Panc1 (cell line): ENCODE data around the gene FOSB. TPM values are rescaled to one million over a fixed set of nuclear protein-coding genes. Genes with fewer than 3 reads are reported as not detected.

Experiments used
- ATAC-seq: fragments of 200-7000 bp; cut with Tn5 transposase; 2 replicates; pipeline ENCODE4 v1.9.1; 2020; ENCODE audit warnings: mild to moderate bottlenecking, moderate library complexity
- BruUV-seq: library from RNA; stranded (reverse); fragments of 400-500 nt; replicated peaks from 2 replicates; lab custom pipeline; 2021; lab: Mats Ljungman, UMichigan
- CTCF ChIA-PET: fragments of 300-600 bp; sonication (Branson Sonifier 250); formaldehyde crosslinking; loops from one replicate; lab custom pipeline; 2022; ENCODE audit warnings: antibody characterized with exemption; lab: Charles Lee
- POLR2A ChIA-PET: fragments of 300-600 bp; sonication (Branson Sonifier 250); formaldehyde crosslinking; loops from one replicate; lab custom pipeline; 2022; ENCODE audit warnings: antibody characterized with exemption; lab: Charles Lee
- DNase-seq: peaks from one replicate; pipeline ENCODE4 v3.0.0-alpha.2; 2010; ENCODE audit warnings: low read depth, low spot score
- H3K27ac ChIP-seq: 2 replicates; pipeline ENCODE4 v1.5.1; 2011; ENCODE audit warnings: mild to moderate bottlenecking, low read length, inconsistent platforms
- H3K27me3 ChIP-seq: fragments of 200-500 bp; sonication (Bioruptor generic); 2 replicates; pipeline ENCODE4 v1.6.0; 2014; ENCODE audit warnings: low read length, inconsistent platforms; ENCODE audit not compliant: control insufficient read depth, insufficient read depth
- H3K36me3 ChIP-seq: fragments of 200-500 bp; sonication (Bioruptor generic); 2 replicates; pipeline ENCODE4 v1.5.1; 2014; ENCODE audit warnings: inconsistent platforms, mild to moderate bottlenecking, low read length, moderate library complexity; ENCODE audit not compliant: control insufficient read depth, insufficient read depth
- H3K4me1 ChIP-seq: 2 replicates; pipeline ENCODE4 v1.5.1; 2011; ENCODE audit warnings: inconsistent platforms, mild to moderate bottlenecking, low read length, moderate library complexity; ENCODE audit not compliant: control insufficient read depth, insufficient read depth
- H3K4me3 ChIP-seq, 2 experiments: 2 replicates each; pipeline ENCODE4 v1.5.1; 2011 to 2012; ENCODE audit warnings: low read depth in 2 of 2, low read length in 2 of 2, mild to moderate bottlenecking in 2 of 2, inconsistent platforms in 1 of 2, moderate library complexity in 1 of 2
- H3K9me3 ChIP-seq: fragments of 200-500 bp; sonication (Bioruptor generic); 2 replicates; pipeline ENCODE4 v1.5.1; 2014; ENCODE audit warnings: low read depth, mild to moderate bottlenecking, inconsistent platforms, low read length, moderate library complexity; ENCODE audit not compliant: control insufficient read depth, insufficient read depth
- POLR2AphosphoS5 ChIP-seq: IDR thresholded peaks from 2 replicates; pipeline ENCODE4 v1.6.1; 2012; ENCODE audit warnings: mild to moderate bottlenecking, low read depth, low read length, moderate library complexity
- REST ChIP-seq, 2 experiments: IDR thresholded peaks; 2 replicates each; pipeline ENCODE4 v1.6.1; 2011 to 2012; ENCODE audit warnings: low read depth in 2 of 2, control low read depth in 1 of 2, low read length in 1 of 2, mild to moderate bottlenecking in 1 of 2, moderate library complexity in 1 of 2; ENCODE audit not compliant: insufficient read depth in 1 of 2
- SIN3A ChIP-seq: IDR thresholded peaks from 2 replicates; pipeline ENCODE4 v1.6.1; 2012; ENCODE audit warnings: low read depth, mild to moderate bottlenecking, low read length, moderate library complexity, borderline replicate concordance; ENCODE audit not compliant: insufficient read depth
- TCF7L2 ChIP-seq: IDR thresholded peaks from 2 replicates; pipeline ENCODE4 v1.6.1; 2011; ENCODE audit warnings: mild to moderate bottlenecking, low read depth, low read length, inconsistent platforms
- in situ Hi-C: cut with HindIII; loops from 2 replicates; pipeline ENCODE4 v1.10.0; 2016; ENCODE audit warnings: low sequenced_read_pairs, low pct_unique_long_range_greater_than_20kb
- intact Hi-C: fragments of 100-400 bp; cut with micrococcal nuclease; formaldehyde crosslinking; loops from one replicate; pipeline ENCODE4 v1.10.0; 2022; ENCODE audit not compliant: unreplicated experiment
- microRNA-seq: library from miRNA; unstranded; fragments of <30 nt; microRNA quantifications from one replicate; pipeline ENCODE4 v1.1.0, GENCODE V29; 2020; ENCODE audit not compliant: unreplicated experiment
- total RNA-seq: library from RNA; stranded (reverse); gene quantifications from one replicate; pipeline ENCODE4 v1.2.1, GENCODE V29; 2021; ENCODE audit not compliant: unreplicated experiment
- TF ChIP-seq, protein P1 (sequence below): fragments of 450-650 bp; IDR thresholded peaks from 2 replicates; pipeline ENCODE4 v1.5.1; 2017; ENCODE audit warnings: mild to moderate bottlenecking

FOSB gene
- total RNA-seq, 1 experiment from 2014 or later = 13.4 TPM

GRCh38 chr19:45524575-45525129 lies 56.9 kb downstream of the FOSB start:
- in situ Hi-C loops = no loop called here
- Histone ChIP-seq H3K27me3 (no peaks in the 10 kb centered on the region), H3K27ac (no peak overlapping the region), H3K36me3 (peaks cover 8% of the 10 kb centered on the region; the same call in 1 of the 2 replicates), H3K4me1 (no peaks in the 10 kb centered on the region; the same call in 1 of the 2 replicates), H3K4me3 (no peak overlapping the region), H3K9me3 (no peaks in the 10 kb centered on the region)
- no TSS peak for BruUV-seq
- CTCF ChIA-PET = no interaction called here
- POLR2A ChIA-PET = no interaction called here
- DNase-seq = no peak
- TF ChIP-seq POLR2AphosphoS5 = no peak
- no peak for TF ChIP-seq REST (IDR thresholded peaks at IDR 0.05; ENCODE audit: insufficient read depth in 1 of 2, low read depth in 2 of 2, low read length in 1 of 2)
- TF ChIP-seq, protein P1, sequence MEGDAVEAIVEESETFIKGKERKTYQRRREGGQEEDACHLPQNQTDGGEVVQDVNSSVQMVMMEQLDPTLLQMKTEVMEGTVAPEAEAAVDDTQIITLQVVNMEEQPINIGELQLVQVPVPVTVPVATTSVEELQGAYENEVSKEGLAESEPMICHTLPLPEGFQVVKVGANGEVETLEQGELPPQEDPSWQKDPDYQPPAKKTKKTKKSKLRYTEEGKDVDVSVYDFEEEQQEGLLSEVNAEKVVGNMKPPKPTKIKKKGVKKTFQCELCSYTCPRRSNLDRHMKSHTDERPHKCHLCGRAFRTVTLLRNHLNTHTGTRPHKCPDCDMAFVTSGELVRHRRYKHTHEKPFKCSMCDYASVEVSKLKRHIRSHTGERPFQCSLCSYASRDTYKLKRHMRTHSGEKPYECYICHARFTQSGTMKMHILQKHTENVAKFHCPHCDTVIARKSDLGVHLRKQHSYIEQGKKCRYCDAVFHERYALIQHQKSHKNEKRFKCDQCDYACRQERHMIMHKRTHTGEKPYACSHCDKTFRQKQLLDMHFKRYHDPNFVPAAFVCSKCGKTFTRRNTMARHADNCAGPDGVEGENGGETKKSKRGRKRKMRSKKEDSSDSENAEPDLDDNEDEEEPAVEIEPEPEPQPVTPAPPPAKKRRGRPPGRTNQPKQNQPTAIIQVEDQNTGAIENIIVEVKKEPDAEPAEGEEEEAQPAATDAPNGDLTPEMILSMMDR = no peak
- TF ChIP-seq SIN3A = no peak
- TF ChIP-seq TCF7L2 = no peak
- intact Hi-C loops = no loop called here
- ATAC-seq = no peak

Small RNA genes lying within 50 kb of the gene (microRNA-seq; reads per million reads assigned to microRNA genes)
- gene MIR6088 = not detected

Other genes starting within 250 kb of the FOSB start
- 0.08 TPM for gene EXOC3L2, start 222.6 kb upstream of the FOSB start, total RNA-seq
- gene MARK4, start 216.7 kb upstream of the FOSB start, total RNA-seq = 21.6 TPM
- gene CKM, start 145.1 kb upstream of the FOSB start, total RNA-seq = not detected
- 0.49 TPM for gene KLC3, start 127.2 kb upstream of the FOSB start, total RNA-seq
- 32.5 TPM for gene ERCC2, start 97.4 kb upstream of the FOSB start, total RNA-seq
- gene PPP1R13L, start 62.9 kb upstream of the FOSB start, total RNA-seq = 39.1 TPM
- 27.8 TPM for gene POLR1G, start 61.4 kb upstream of the FOSB start, total RNA-seq
- gene ERCC1, start 44.1 kb upstream of the FOSB start, total RNA-seq = 80.3 TPM
- 15.6 TPM for gene RTN2, start 29.1 kb downstream of the FOSB start, total RNA-seq
- gene PPM1N, start 30.4 kb downstream of the FOSB start, total RNA-seq = 3.3 TPM
- gene VASP, start 39.5 kb downstream of the FOSB start, total RNA-seq = 101 TPM
- 20.3 TPM for gene OPA3, start 116.8 kb downstream of the FOSB start, total RNA-seq
- 0.23 TPM for gene GPR4, start 134.2 kb downstream of the FOSB start, total RNA-seq
- 32.7 TPM for gene EML2, start 171.4 kb downstream of the FOSB start, total RNA-seq
- gene GIPR, start 200.2 kb downstream of the FOSB start, total RNA-seq = 2.0 TPM
- gene SNRPD2, start 224.0 kb downstream of the FOSB start, total RNA-seq = 496 TPM
- gene QPCTL, start 224.7 kb downstream of the FOSB start, total RNA-seq = 19.4 TPM